Non-pigmented ciliary epithelial cell (primary cell): Measurements from ENCODE around the gene S100A6.
"Not testable (repeated sequence)": the region's sequence is repeated elsewhere in the genome, so short reads cannot be mapped to it uniquely, and the experiment has no call there.

Source experiments
- DNase-seq: peaks from one replicate; pipeline ENCODE4 v3.0.0-alpha.2; 2010; ENCODE audit warnings: low read depth

Gene S100A6

GRCh38 chr1:153563991-153564390 is 28.2 kb upstream of the S100A6 start:
- DNase-seq, result no peak

- no peak for DNase-seq
Measured at GRCh38 chr1:153563483-153563901, 27.7 kb upstream of the S100A6 start.

GRCh38 chr1:153562021-153562420 is 26.2 kb upstream of the S100A6 start:
- DNase-seq, result not testable (repeated sequence)

- DNase-seq, result no peak
Measured at GRCh38 chr1:153561466-153561985, 25.7 kb upstream of the S100A6 start.

GRCh38 chr1:153560771-153561465 is 25.1 kb upstream of the S100A6 start:
- DNase-seq, result no peak

- no peak for DNase-seq
Measured at GRCh38 chr1:153560241-153560640, 24.4 kb upstream of the S100A6 start.

GRCh38 chr1:153557877-153558276 is 22.1 kb upstream of the S100A6 start:
- no peak for DNase-seq

- no peak for DNase-seq
Measured at GRCh38 chr1:153556348-153556747, 20.6 kb upstream of the S100A6 start.

GRCh38 chr1:153553830-153554541 is 18.2 kb upstream of the S100A6 start:
- no peak for DNase-seq

GRCh38 chr1:153553096-153553495 is 17.3 kb upstream of the S100A6 start:
- DNase-seq, result no peak

GRCh38 chr1:153552335-153552734 is 16.5 kb upstream of the S100A6 start:
- no peak for DNase-seq

GRCh38 chr1:153550827-153551500 is 15.2 kb upstream of the S100A6 start:
- DNase-seq, result no peak

GRCh38 chr1:153550398-153550758 is 14.6 kb upstream of the S100A6 start:
- DNase-seq, result no peak

GRCh38 chr1:153549741-153550397 is 14.1 kb upstream of the S100A6 start:
- DNase-seq, result no peak

GRCh38 chr1:153548722-153549688 is 13.2 kb upstream of the S100A6 start, which contains the start of gene S100A3:
Gene S100A3 (minus strand): TSS chr1:153549258. CDS start chr1:153548485, 773 bp downstream.
- no peak for DNase-seq

GRCh38 chr1:153547560-153548551 is 12.1 kb upstream of the S100A6 start:
- no peak for DNase-seq

- DNase-seq, result no peak
Measured at GRCh38 chr1:153546796-153547559, 11.2 kb upstream of the S100A6 start.

GRCh38 chr1:153546371-153546770 is 10.6 kb upstream of the S100A6 start:
- no peak for DNase-seq
